Measurements from ENCODE around the gene COL13A1. TPM values are rescaled to one million over a fixed set of nuclear protein-coding genes. Genes with fewer than 3 reads are reported as not detected.

Gene COL13A1
- total and polyA plus RNA-seq, 2 experiments from 2014 or later: 5.2 to 8.6 TPM

DNA sequence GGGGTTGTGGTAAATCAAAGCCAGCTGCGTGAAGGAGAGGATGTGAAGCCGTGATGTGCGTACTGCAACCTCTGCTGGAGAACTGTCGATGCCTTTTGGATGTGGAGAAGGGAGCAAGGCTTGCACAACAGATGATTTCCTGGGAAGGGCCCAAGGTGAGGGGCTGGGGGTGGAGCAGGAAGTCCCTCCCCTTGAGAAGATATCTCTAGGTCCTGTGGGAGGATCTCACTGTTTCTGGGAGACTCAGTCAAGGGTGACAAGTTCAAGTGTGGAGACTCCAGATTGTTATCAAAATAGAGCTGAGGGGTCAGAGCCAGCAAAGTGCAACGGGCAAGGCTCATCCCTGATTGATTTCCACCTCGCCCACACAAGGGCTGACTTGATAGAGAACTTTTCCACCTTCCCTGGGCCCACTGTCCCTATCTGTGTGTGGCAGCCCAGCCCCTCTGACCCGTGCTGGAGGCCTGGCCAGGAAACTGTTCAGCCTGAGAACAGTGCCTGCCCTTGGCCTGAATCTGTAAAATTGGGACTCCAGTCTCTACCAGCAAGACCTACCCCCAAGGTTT, 55.0 kb downstream of the COL13A1 start:
- H3K4me1 ChIP-seq (ENCODE audit: insufficient read depth): peaks cover 27% of the 10 kb centered on the region
- Mint-ChIP-seq H3K9me3 (no peaks in the 10 kb centered on the region), H3K27me3 (ENCODE audit: insufficient read depth, low read depth, poor library complexity) (peaks cover 1% of the 10 kb centered on the region), H3K36me3 (ENCODE audit: low read depth) (no peaks in the 10 kb centered on the region), H3K4me3 (no peak overlapping the region), H3K4me1 (peaks cover 54% of the 10 kb centered on the region), H3K27ac (no peak overlapping the region)
- H3K4me2 ChIP-seq: no peak overlapping the region
- H4K20me1 ChIP-seq (replicated peaks; ENCODE audit: insufficient read depth): no peaks in the 10 kb centered on the region
- no peak overlapping the region for H3K27ac ChIP-seq (ENCODE audit: low read depth)
- ATAC-seq (no peak), DNase-seq (ENCODE audit: low spot score) (no peak)
- H2AFZ ChIP-seq: no peak overlapping the region
- H3K79me2 ChIP-seq (replicated peaks; ENCODE audit: insufficient read depth): no peaks in the 10 kb centered on the region
- H3K9me2 ChIP-seq (ENCODE audit: insufficient read depth): peaks cover 4% of the 10 kb centered on the region; the same call in 1 of the 2 replicates
- no peak overlapping the region for H3K4me3 ChIP-seq
- TF ChIP-seq STAT1 (IDR thresholded peaks at IDR 0.05; ENCODE audit: unreplicated experiment): no peak
- TF ChIP-seq CREB1 (CRISPR knock-in tag; IDR thresholded peaks at IDR 0.05; ENCODE audit: low read depth): no peak
- TF ChIP-seq, protein P1, sequence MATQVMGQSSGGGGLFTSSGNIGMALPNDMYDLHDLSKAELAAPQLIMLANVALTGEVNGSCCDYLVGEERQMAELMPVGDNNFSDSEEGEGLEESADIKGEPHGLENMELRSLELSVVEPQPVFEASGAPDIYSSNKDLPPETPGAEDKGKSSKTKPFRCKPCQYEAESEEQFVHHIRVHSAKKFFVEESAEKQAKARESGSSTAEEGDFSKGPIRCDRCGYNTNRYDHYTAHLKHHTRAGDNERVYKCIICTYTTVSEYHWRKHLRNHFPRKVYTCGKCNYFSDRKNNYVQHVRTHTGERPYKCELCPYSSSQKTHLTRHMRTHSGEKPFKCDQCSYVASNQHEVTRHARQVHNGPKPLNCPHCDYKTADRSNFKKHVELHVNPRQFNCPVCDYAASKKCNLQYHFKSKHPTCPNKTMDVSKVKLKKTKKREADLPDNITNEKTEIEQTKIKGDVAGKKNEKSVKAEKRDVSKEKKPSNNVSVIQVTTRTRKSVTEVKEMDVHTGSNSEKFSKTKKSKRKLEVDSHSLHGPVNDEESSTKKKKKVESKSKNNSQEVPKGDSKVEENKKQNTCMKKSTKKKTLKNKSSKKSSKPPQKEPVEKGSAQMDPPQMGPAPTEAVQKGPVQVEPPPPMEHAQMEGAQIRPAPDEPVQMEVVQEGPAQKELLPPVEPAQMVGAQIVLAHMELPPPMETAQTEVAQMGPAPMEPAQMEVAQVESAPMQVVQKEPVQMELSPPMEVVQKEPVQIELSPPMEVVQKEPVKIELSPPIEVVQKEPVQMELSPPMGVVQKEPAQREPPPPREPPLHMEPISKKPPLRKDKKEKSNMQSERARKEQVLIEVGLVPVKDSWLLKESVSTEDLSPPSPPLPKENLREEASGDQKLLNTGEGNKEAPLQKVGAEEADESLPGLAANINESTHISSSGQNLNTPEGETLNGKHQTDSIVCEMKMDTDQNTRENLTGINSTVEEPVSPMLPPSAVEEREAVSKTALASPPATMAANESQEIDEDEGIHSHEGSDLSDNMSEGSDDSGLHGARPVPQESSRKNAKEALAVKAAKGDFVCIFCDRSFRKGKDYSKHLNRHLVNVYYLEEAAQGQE (IDR thresholded peaks at IDR 0.05; ENCODE audit: unreplicated experiment): no peak
- TF ChIP-seq JUNB (IDR thresholded peaks at IDR 0.05; ENCODE audit: unreplicated experiment): no peak
- no peak for TF ChIP-seq EZH2phosphoT487 (IDR thresholded peaks at IDR 0.05; ENCODE audit: unreplicated experiment)
- TF ChIP-seq, protein P2, sequence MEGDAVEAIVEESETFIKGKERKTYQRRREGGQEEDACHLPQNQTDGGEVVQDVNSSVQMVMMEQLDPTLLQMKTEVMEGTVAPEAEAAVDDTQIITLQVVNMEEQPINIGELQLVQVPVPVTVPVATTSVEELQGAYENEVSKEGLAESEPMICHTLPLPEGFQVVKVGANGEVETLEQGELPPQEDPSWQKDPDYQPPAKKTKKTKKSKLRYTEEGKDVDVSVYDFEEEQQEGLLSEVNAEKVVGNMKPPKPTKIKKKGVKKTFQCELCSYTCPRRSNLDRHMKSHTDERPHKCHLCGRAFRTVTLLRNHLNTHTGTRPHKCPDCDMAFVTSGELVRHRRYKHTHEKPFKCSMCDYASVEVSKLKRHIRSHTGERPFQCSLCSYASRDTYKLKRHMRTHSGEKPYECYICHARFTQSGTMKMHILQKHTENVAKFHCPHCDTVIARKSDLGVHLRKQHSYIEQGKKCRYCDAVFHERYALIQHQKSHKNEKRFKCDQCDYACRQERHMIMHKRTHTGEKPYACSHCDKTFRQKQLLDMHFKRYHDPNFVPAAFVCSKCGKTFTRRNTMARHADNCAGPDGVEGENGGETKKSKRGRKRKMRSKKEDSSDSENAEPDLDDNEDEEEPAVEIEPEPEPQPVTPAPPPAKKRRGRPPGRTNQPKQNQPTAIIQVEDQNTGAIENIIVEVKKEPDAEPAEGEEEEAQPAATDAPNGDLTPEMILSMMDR (conservative IDR thresholded peaks at IDR 0.05; ENCODE audit: low read depth in 2 of 2): no peak
- no peak for TF ChIP-seq ZNF331 (CRISPR knock-in tag; IDR thresholded peaks at IDR 0.05; ENCODE audit: low read depth)
- TF ChIP-seq EZH2 (IDR thresholded peaks at IDR 0.05; ENCODE audit: low read depth, unreplicated experiment): no peak
- TF ChIP-seq, protein P3, sequence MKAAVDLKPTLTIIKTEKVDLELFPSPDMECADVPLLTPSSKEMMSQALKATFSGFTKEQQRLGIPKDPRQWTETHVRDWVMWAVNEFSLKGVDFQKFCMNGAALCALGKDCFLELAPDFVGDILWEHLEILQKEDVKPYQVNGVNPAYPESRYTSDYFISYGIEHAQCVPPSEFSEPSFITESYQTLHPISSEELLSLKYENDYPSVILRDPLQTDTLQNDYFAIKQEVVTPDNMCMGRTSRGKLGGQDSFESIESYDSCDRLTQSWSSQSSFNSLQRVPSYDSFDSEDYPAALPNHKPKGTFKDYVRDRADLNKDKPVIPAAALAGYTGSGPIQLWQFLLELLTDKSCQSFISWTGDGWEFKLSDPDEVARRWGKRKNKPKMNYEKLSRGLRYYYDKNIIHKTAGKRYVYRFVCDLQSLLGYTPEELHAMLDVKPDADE (IDR thresholded peaks at IDR 0.05): no peak
- TF ChIP-seq ZNF114 (CRISPR knock-in tag; IDR thresholded peaks at IDR 0.05): no peak
- no peak for TF ChIP-seq NANOG (IDR thresholded peaks at IDR 0.05; ENCODE audit: borderline replicate concordance)
- TF ChIP-seq, protein P4, sequence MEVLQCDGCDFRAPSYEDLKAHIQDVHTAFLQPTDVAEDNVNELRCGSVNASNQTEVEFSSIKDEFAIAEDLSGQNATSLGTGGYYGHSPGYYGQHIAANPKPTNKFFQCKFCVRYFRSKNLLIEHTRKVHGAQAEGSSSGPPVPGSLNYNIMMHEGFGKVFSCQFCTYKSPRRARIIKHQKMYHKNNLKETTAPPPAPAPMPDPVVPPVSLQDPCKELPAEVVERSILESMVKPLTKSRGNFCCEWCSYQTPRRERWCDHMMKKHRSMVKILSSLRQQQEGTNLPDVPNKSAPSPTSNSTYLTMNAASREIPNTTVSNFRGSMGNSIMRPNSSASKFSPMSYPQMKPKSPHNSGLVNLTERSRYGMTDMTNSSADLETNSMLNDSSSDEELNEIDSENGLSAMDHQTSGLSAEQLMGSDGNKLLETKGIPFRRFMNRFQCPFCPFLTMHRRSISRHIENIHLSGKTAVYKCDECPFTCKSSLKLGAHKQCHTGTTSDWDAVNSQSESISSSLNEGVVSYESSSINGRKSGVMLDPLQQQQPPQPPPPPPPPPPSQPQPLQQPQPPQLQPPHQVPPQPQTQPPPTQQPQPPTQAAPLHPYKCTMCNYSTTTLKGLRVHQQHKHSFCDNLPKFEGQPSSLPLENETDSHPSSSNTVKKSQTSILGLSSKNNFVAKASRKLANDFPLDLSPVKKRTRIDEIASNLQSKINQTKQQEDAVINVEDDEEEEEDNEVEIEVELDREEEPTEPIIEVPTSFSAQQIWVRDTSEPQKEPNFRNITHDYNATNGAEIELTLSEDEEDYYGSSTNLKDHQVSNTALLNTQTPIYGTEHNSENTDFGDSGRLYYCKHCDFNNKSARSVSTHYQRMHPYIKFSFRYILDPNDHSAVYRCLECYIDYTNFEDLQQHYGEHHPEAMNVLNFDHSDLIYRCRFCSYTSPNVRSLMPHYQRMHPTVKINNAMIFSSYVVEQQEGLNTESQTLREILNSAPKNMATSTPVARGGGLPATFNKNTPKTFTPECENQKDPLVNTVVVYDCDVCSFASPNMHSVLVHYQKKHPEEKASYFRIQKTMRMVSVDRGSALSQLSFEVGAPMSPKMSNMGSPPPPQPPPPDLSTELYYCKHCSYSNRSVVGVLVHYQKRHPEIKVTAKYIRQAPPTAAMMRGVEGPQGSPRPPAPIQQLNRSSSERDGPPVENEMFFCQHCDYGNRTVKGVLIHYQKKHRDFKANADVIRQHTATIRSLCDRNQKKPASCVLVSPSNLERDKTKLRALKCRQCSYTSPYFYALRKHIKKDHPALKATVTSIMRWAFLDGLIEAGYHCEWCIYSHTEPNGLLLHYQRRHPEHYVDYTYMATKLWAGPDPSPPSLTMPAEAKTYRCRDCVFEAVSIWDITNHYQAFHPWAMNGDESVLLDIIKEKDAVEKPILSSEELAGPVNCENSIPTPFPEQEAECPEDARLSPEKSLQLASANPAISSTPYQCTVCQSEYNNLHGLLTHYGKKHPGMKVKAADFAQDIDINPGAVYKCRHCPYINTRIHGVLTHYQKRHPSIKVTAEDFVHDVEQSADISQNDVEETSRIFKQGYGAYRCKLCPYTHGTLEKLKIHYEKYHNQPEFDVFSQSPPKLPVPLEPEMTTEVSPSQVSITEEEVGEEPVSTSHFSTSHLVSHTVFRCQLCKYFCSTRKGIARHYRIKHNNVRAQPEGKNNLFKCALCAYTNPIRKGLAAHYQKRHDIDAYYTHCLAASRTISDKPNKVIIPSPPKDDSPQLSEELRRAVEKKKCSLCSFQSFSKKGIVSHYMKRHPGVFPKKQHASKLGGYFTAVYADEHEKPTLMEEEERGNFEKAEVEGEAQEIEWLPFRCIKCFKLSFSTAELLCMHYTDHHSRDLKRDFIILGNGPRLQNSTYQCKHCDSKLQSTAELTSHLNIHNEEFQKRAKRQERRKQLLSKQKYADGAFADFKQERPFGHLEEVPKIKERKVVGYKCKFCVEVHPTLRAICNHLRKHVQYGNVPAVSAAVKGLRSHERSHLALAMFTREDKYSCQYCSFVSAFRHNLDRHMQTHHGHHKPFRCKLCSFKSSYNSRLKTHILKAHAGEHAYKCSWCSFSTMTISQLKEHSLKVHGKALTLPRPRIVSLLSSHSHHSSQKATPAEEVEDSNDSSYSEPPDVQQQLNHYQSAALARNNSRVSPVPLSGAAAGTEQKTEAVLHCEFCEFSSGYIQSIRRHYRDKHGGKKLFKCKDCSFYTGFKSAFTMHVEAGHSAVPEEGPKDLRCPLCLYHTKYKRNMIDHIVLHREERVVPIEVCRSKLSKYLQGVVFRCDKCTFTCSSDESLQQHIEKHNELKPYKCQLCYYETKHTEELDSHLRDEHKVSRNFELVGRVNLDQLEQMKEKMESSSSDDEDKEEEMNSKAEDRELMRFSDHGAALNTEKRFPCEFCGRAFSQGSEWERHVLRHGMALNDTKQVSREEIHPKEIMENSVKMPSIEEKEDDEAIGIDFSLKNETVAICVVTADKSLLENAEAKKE (CRISPR knock-in tag; IDR thresholded peaks at IDR 0.05): no peak
- no peak for TF ChIP-seq POLR2AphosphoS5 (IDR thresholded peaks at IDR 0.05; ENCODE audit: low read depth)
- H3K36me3 ChIP-seq (ENCODE audit: insufficient read depth): no peaks in the 10 kb centered on the region
- H3F3A ChIP-seq (replicated peaks; ENCODE audit: low read depth): peaks cover 8% of the 10 kb centered on the region; the same call in 1 of the 2 replicates
- H3K27me3 ChIP-seq (ENCODE audit: insufficient read depth): no peaks in the 10 kb centered on the region
